CD4-positive, alpha-beta T cell treated with Interleukin-6 at 100 ng/mL for 8 hours (primary cell): ENCODE measurements around the gene METTL16.
"Not testable (repeated sequence)": the region's sequence is repeated elsewhere in the genome, so short reads cannot be mapped to it uniquely, and the experiment has no call there.

ENCODE experiments used
- DNase-seq: peaks from one replicate; pipeline ENCODE4 v3.0.0-alpha.2; 2020; ENCODE audit warnings: mixed read lengths, low spot score

Gene METTL16

GRCh38 chr17:2511462-2512369 lies at the start of gene METTL16:
Gene METTL16, minus strand, starts transcription at chr17:2511888. Its CDS starts 9,557 bp downstream, at chr17:2502331.
- peak; percentile 97 for DNase-seq

- no peak for DNase-seq
Observed at GRCh38 chr17:2560658-2561057, 49.0 kb upstream of the METTL16 start.

GRCh38 chr17:2551928-2552327 lies 40.2 kb upstream of the METTL16 start:
- DNase-seq = no peak

GRCh38 chr17:2551493-2551892 lies 39.8 kb upstream of the METTL16 start:
- DNase-seq = no peak

- no peak for DNase-seq
Observed at GRCh38 chr17:2549392-2550211, 37.9 kb upstream of the METTL16 start.

- not testable (repeated sequence) for DNase-seq
Observed at GRCh38 chr17:2548026-2548425, 36.3 kb upstream of the METTL16 start.

- DNase-seq = no peak
Observed at GRCh38 chr17:2547176-2547575, 35.5 kb upstream of the METTL16 start.

- DNase-seq = no peak
Observed at GRCh38 chr17:2545393-2545792, 33.7 kb upstream of the METTL16 start.

GRCh38 chr17:2542456-2542855 lies 30.8 kb upstream of the METTL16 start:
- no peak for DNase-seq

- DNase-seq = no peak
Observed at GRCh38 chr17:2542056-2542455, 30.4 kb upstream of the METTL16 start.

- DNase-seq = not testable (repeated sequence)
Observed at GRCh38 chr17:2537579-2537978, 25.9 kb upstream of the METTL16 start.

GRCh38 chr17:2532146-2532720 lies 20.5 kb upstream of the METTL16 start:
- no peak for DNase-seq

GRCh38 chr17:2531243-2531954 lies 19.7 kb upstream of the METTL16 start:
- not testable (repeated sequence) for DNase-seq

- DNase-seq = not testable (repeated sequence)
Observed at GRCh38 chr17:2521775-2522410, 10.2 kb upstream of the METTL16 start.

- DNase-seq = no peak
Observed at GRCh38 chr17:2521257-2521656, 9.6 kb upstream of the METTL16 start.

- no peak for DNase-seq
Observed at GRCh38 chr17:2517539-2517938, 5.9 kb upstream of the METTL16 start.

GRCh38 chr17:2511138-2511461 lies 588 bp downstream of the METTL16 start:
- DNase-seq = no peak

GRCh38 chr17:2510559-2510958 lies 1.1 kb downstream of the METTL16 start:
- no peak for DNase-seq

- no peak for DNase-seq
Observed at GRCh38 chr17:2508035-2508434, 3.7 kb downstream of the METTL16 start.

- DNase-seq = not testable (repeated sequence)
Observed at GRCh38 chr17:2507015-2507414, 4.7 kb downstream of the METTL16 start.

- DNase-seq = no peak
Observed at GRCh38 chr17:2503627-2504026, 8.1 kb downstream of the METTL16 start.
